BE2C (cell line): ENCODE data around the gene GALNT7.

ENCODE experiments used
- DNase-seq: peaks from one replicate; pipeline ENCODE4 v3.0.0-alpha.2; 2020
- H3K27me3 ChIP-seq: fragments of 250-450 bp; sonication (Bioruptor Pico); 2 replicates; pipeline ENCODE4 v1.5.1; 2020; ENCODE audit warnings: mild to moderate bottlenecking
- H3K36me3 ChIP-seq: fragments of 250-450 bp; sonication (Bioruptor Pico); 2 replicates; pipeline ENCODE4 v1.5.1; 2020; ENCODE audit warnings: mild to moderate bottlenecking
- H3K4me1 ChIP-seq: fragments of 250-450 bp; sonication (Bioruptor Pico); 2 replicates; pipeline ENCODE4 v1.5.1; 2020
- H3K4me3 ChIP-seq: 2 replicates; pipeline ENCODE4 v1.5.1; 2011; ENCODE audit warnings: low read depth, low read length
- H3K9me3 ChIP-seq: fragments of 250-450 bp; sonication (Bioruptor Pico); 2 replicates; pipeline ENCODE4 v1.5.1; 2020
- TF ChIP-seq, protein P1 (sequence below): IDR thresholded peaks from 2 replicates; pipeline ENCODE4 v1.5.1; 2012; ENCODE audit warnings: mild to moderate bottlenecking, low read depth, low read length

Gene GALNT7

DNA sequence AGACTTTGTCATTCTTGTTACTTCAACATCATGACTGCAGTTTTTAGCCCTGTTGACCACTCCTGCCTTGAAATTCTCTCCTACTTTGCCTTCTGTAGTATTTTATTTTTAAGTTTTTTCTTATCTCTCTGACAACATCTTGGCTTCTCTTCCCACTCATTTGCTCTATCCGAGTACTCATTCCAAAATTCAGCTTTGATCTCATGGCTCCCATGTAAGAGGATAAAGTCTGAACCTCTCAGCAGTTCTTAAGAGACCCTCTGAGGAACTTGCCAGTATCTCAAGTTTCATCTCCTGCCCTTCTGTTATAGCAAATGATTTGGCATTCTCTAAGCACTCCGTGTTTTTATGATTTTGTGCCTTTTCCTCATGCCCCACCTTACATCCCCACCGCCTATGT, 67.7 kb downstream of the GALNT7 start:
- DNase-seq = no peak
- H3K4me1 ChIP-seq = no peaks in the 10 kb centered on the region
- H3K9me3 ChIP-seq = no peaks in the 10 kb centered on the region
- no peak overlapping the region for H3K4me3 ChIP-seq
- H3K27me3 ChIP-seq = no peaks in the 10 kb centered on the region; the same call in 1 of the 2 replicates
- TF ChIP-seq, protein P1, sequence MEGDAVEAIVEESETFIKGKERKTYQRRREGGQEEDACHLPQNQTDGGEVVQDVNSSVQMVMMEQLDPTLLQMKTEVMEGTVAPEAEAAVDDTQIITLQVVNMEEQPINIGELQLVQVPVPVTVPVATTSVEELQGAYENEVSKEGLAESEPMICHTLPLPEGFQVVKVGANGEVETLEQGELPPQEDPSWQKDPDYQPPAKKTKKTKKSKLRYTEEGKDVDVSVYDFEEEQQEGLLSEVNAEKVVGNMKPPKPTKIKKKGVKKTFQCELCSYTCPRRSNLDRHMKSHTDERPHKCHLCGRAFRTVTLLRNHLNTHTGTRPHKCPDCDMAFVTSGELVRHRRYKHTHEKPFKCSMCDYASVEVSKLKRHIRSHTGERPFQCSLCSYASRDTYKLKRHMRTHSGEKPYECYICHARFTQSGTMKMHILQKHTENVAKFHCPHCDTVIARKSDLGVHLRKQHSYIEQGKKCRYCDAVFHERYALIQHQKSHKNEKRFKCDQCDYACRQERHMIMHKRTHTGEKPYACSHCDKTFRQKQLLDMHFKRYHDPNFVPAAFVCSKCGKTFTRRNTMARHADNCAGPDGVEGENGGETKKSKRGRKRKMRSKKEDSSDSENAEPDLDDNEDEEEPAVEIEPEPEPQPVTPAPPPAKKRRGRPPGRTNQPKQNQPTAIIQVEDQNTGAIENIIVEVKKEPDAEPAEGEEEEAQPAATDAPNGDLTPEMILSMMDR = no peak
- H3K36me3 ChIP-seq = no peaks in the 10 kb centered on the region; the same call in 1 of the 2 replicates

DNA sequence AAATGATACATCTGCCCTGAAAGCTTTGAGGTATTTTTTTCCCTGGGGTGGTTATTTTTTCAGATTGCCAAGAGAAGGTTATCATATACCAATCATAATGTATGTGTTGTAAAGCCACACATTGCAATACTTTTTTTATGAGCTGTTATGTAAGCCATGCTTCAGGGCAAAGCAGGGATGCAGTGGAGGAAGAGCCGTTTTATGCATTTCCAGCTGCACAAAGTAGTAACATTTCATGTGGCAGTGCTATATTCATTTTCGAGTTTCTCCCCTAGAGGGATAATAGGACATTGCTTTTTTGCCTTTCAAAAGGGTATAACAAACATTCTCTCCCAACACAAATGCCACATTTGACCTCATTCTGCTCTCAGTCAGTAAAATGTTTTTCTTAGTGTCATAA, 68.5 kb downstream of the GALNT7 start:
- Histone ChIP-seq H3K36me3 (no peaks in the 10 kb centered on the region; the same call in 1 of the 2 replicates), H3K9me3 (no peaks in the 10 kb centered on the region), H3K27me3 (no peaks in the 10 kb centered on the region; the same call in 1 of the 2 replicates), H3K4me1 (no peaks in the 10 kb centered on the region), H3K4me3 (no peak overlapping the region)
- TF ChIP-seq, protein P1 = peak; percentile 18; the same call in 1 of the 2 replicates
- DNase-seq = no peak

DNA sequence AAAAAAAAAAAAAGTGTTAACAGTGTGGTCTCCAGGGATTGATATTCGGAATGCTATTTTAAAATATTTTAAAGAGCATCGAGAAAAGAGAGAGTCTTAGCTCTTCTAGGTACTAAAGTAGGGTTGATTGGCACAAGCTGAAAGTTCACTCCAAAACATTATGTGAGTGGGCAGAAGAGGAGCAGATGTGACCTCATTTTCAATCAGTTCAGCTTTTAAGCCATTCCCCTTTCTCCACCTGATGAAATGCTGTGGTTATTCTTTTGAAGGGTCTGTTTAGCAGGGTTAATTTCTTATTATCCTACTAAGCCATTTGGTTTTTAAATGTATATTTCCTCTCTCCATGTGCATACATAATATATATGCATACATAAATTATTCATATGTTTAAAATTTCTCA, 69.2 kb downstream of the GALNT7 start:
- TF ChIP-seq, protein P1 = no peak
- no peak for DNase-seq
- no peaks in the 10 kb centered on the region for H3K4me1 ChIP-seq

DNA sequence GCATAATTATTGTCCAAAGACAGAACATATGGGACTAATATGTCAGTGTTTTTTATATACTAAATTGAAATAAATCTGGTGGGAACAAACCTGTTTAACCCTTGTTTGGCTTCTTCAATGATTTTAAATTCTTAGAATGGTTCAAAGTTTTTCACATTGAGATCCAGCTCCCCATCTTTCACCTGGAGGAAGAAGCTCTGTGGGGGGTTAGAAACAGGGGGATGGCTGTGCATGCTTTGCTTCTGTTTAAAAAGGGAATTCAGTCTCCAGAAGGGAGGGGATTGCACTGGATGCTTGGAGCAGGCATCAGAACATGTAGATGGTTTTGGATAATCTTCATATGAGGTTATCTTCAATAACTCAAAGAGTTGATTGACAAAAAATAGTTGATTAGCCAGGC, 72.1 kb downstream of the GALNT7 start:
- no peaks in the 10 kb centered on the region for H3K9me3 ChIP-seq
- peaks cover 1% of the 10 kb centered on the region for H3K27me3 ChIP-seq
- TF ChIP-seq, protein P1 = no peak
- no peak overlapping the region for H3K4me3 ChIP-seq
- no peaks in the 10 kb centered on the region for H3K36me3 ChIP-seq
- no peaks in the 10 kb centered on the region for H3K4me1 ChIP-seq
- DNase-seq = no peak

More for the DNA sequence above, 69.2 kb downstream of the GALNT7 start:
- Histone ChIP-seq H3K9me3 (no peaks in the 10 kb centered on the region), H3K4me3 (no peak overlapping the region), H3K27me3 (no peaks in the 10 kb centered on the region; the same call in 1 of the 2 replicates), H3K36me3 (no peaks in the 10 kb centered on the region; the same call in 1 of the 2 replicates)

DNA sequence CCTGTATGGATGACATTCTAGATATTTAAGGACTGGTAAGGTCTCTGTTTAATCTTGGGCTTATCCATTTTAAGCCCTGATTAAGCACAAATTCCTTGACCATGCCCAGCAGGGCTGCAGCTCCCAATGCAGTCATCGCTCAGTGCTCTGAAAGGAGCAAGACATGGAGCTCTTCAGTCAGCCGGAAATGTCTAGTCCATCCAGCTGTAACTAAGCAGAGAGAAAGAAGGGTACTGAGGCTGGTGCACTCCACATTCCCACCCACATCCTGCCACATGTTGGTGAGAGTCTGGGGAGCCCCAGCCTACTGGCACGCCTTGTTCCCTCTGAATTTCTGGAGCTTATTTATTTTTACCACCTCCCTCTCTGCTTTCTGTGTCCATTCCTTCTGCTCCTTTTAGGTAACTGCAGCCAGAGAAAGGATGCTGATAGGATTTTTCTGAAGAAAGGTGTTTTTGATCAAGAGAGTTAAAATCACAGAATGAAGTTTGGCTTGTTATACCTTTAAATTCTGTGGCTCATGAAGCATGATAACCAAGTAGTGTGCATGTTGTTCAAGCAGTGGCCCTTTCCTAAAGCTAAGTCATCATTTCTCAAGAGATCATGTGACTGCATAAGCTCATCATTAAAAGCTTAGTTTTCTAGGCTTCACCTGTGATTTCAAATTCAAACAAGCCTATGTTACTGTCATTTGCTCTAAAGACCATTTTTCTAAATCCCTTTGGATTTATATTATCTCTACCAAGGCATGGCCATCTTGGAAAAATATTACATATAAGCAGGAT, 74.0 kb downstream of the GALNT7 start:
- H3K4me3 ChIP-seq = no peak overlapping the region
- H3K36me3 ChIP-seq = no peaks in the 10 kb centered on the region
- H3K27me3 ChIP-seq = peaks cover 5% of the 10 kb centered on the region
- no peaks in the 10 kb centered on the region for H3K9me3 ChIP-seq
- TF ChIP-seq, protein P1 = no peak
- no peaks in the 10 kb centered on the region for H3K4me1 ChIP-seq
- no peak for DNase-seq

DNA sequence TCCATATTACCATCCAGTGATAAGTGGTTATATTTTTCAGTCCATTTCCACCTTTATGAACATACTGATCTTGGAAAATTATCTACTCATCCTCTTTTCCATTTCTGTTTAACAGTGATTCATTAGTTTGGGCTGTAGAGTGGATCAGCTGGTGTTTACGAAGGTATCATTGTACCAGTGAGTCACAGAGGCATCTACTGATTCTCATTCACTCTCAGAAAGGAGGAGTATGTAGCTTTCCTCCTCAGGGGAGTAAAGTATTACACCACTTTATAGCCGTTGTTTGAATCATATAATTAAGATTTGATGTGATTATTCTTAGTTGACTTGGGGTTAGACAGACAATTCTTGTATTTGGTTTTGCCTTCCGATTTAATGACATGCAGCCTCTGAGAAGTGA, 74.7 kb downstream of the GALNT7 start:
- no peak for DNase-seq
- Histone ChIP-seq H3K4me3 (no peak overlapping the region), H3K4me1 (no peaks in the 10 kb centered on the region), H3K27me3 (peaks cover 5% of the 10 kb centered on the region), H3K36me3 (no peaks in the 10 kb centered on the region), H3K9me3 (no peaks in the 10 kb centered on the region)
- TF ChIP-seq, protein P1 = no peak
